B cell (primary cell): ENCODE results near the gene SAXO1.

Experiments used
- EZH2 ChIP-seq: IDR thresholded peaks from 2 replicates; pipeline ENCODE4 v1.6.1; 2012; ENCODE audit warnings: borderline replicate concordance, low read depth, mild to moderate bottlenecking, moderate library complexity, low read length; ENCODE audit not compliant: insufficient read depth, poor library complexity, severe bottlenecking
- TF ChIP-seq, protein P1 (sequence below): fragments of 200-600 bp; IDR thresholded peaks from one replicate; pipeline ENCODE4 v1.8.0; 2022; ENCODE audit warnings: antibody characterized with exemption, mild to moderate bottlenecking

DNA sequence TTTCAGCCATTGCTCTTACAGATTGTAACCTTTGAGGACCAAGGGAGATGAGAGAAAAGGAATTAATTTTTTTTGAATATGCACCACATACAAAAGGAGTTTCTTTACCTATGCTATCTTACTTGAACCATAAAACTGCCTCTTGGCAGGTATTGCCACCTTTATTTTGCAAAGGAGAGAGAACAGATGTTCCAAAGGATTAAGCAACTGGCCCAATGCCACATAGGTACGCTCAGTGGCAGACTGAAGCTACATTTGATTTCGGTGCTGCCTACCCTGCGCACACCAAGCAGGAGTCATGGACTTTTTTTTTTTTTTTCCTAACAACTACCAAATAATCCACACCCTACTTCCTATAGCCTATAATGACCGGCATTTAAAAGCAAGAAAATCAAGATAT lies 43.1 kb downstream of the SAXO1 start:
- TF ChIP-seq EZH2: no peak
- TF ChIP-seq, protein P1, sequence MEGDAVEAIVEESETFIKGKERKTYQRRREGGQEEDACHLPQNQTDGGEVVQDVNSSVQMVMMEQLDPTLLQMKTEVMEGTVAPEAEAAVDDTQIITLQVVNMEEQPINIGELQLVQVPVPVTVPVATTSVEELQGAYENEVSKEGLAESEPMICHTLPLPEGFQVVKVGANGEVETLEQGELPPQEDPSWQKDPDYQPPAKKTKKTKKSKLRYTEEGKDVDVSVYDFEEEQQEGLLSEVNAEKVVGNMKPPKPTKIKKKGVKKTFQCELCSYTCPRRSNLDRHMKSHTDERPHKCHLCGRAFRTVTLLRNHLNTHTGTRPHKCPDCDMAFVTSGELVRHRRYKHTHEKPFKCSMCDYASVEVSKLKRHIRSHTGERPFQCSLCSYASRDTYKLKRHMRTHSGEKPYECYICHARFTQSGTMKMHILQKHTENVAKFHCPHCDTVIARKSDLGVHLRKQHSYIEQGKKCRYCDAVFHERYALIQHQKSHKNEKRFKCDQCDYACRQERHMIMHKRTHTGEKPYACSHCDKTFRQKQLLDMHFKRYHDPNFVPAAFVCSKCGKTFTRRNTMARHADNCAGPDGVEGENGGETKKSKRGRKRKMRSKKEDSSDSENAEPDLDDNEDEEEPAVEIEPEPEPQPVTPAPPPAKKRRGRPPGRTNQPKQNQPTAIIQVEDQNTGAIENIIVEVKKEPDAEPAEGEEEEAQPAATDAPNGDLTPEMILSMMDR: no peak
